Measurements from ENCODE around the gene CDC25A. TPM values are rescaled to one million over a fixed set of nuclear protein-coding genes. Genes with fewer than 3 reads are reported as not detected.

The CDC25A gene
- total and polyA plus RNA-seq, 9 of the 15 experiments (the other 6 are each of a cell fraction or from before 2014, with no cell fraction given), result 3.4 to 61.3 (median 51.8) TPM

GRCh38 chr3:48184299-48184698 is 3.9 kb downstream of the CDC25A start:
- Histone ChIP-seq H3K27ac (ENCODE audit: extremely low read depth, low read depth, low read length) (no peak overlapping the region), H3K79me2 (ENCODE audit: control insufficient read depth, insufficient read depth, low read length) (peaks cover 76% of the 10 kb centered on the region), H3K9me1 (ENCODE audit: control insufficient read depth, insufficient read depth, low read length) (no peaks in the 10 kb centered on the region), H3K27me3 (ENCODE audit: control insufficient read depth in 2 of 2, insufficient read depth in 2 of 2, low read length in 2 of 2) (no peaks in the 10 kb centered on the region), H3K4me3 (no peak overlapping the region), H3K4me2 (ENCODE audit: insufficient read depth, low read length) (no peak overlapping the region), H3K36me3 (ENCODE audit: control insufficient read depth, insufficient read depth, low read length) (peaks cover 76% of the 10 kb centered on the region), H3K9ac (ENCODE audit: insufficient read depth in 1 of 2, low read depth in 2 of 2, low read length in 2 of 2) (no peak overlapping the region), H2AFZ (ENCODE audit: low read depth, low read length) (no peak overlapping the region), H3K4me1 (replicated peaks in 1 of 2; ENCODE audit: control insufficient read depth in 2 of 2, insufficient read depth in 2 of 2, low read length in 2 of 2) (peaks cover 0 to 15% of the 10 kb centered on the region in 2 experiments; a peak in 3 of 5 replicates), H4K20me1 (replicated peaks; ENCODE audit: control insufficient read depth, insufficient read depth, low read length) (0 out of 2 replicates have a peak, but pooled peaks cover 5% of the 10 kb centered on the region), H3K9me3 (replicated peaks; ENCODE audit: control insufficient read depth, insufficient read depth, low read depth, low read length) (no peaks in the 10 kb centered on the region)
- TF ChIP-seq C11orf30 (IDR thresholded peaks at IDR 0.05; ENCODE audit: low read depth), result peak; percentile 79
- peak; percentile 70; the same call in 1 of the 2 replicates for TF ChIP-seq MAFF (IDR thresholded peaks at IDR 0.05; ENCODE audit: low read length)
- TF ChIP-seq RCOR1 (IDR thresholded peaks at IDR 0.05; ENCODE audit: borderline replicate concordance in 1 of 2, low read depth in 2 of 2, low read length in 2 of 2), result no peak
- TF ChIP-seq ZNF316 (IDR thresholded peaks at IDR 0.05), result peak; percentile 92
- no peak for TF ChIP-seq SMARCC2 (IDR thresholded peaks at IDR 0.05; ENCODE audit: low read depth)
- TF ChIP-seq MAFK (IDR thresholded peaks at IDR 0.05; ENCODE audit: low read length), result peak; percentile 56; the same call in 1 of the 2 replicates
- TF ChIP-seq ZNF121 (CRISPR knock-in tag; conservative IDR thresholded peaks at IDR 0.05), result no peak
- no peak for TF ChIP-seq ZSCAN32 (CRISPR knock-in tag; IDR thresholded peaks at IDR 0.05)
- TF ChIP-seq EP300 (IDR thresholded peaks at IDR 0.05; ENCODE audit: low read length), result no peak
- no peak for TF ChIP-seq KDM2B (CRISPR knock-in tag; IDR thresholded peaks at IDR 0.05)
- TF ChIP-seq SNRNP70 (optimal IDR thresholded peaks at IDR 0.05; ENCODE audit: low read depth, low read length), result no peak
- TF ChIP-seq MAFG (tag; conservative IDR thresholded peaks at IDR 0.05), result peak; percentile 73
- ATAC-seq (no peak), DNase-seq (ENCODE audit: extremely low read depth in 1 of 4, low spot score in 3 of 4) (no peak), FAIRE-seq (no peak)
- 43% methylated on average over 2 of the region's 2 CpGs for WGBS (ENCODE audit: insufficient coverage, low coverage, missing lambda C conversion rate)
- intact Hi-C loops (cut with micrococcal nuclease), result no loop called here
- no TSS peak for BruUV-seq (replicated peaks)
- POLR2A ChIA-PET, result interaction anchor here (1.0 kb wide), 1 partner anchor 12 kb away, joined by 3 read pairs; no protein-coding TSS in a partner anchor
- in situ Hi-C loops (cut with MboI), result no loop called here
- CTCF ChIA-PET (ENCODE audit: low intra/inter-chr PET ratio), result no interaction called here
